GM12892 (cell line): Measurements from ENCODE around the gene RAVER2.

Experiments used
- POLR2A ChIP-seq: IDR thresholded peaks from 2 replicates; pipeline ENCODE4 v1.6.1; 2011; ENCODE audit warnings: low read depth, low read length, control low read depth
- POLR2AphosphoS5 ChIP-seq: IDR thresholded peaks from 2 replicates; pipeline ENCODE4 v1.6.1; 2011; ENCODE audit warnings: low read depth, low read length, control low read depth

- TF ChIP-seq POLR2A = no peak
- TF ChIP-seq POLR2AphosphoS5 = no peak
Observed at GRCh38 chr1:64769482-64769881, 24.6 kb downstream of the RAVER2 start.
